GM18502 (cell line): Measurements from ENCODE around the gene TMEM117.

Experiments used
- ATAC-seq: cut with Tn5 transposase; IDR thresholded peaks from one replicate; pipeline ENCODE4 v1.9.1; 2021; ENCODE audit warnings: mild to moderate bottlenecking; ENCODE audit not compliant: unreplicated experiment, poor library complexity

Gene TMEM117

GRCh38 chr12:44059476-44059875 is 223.6 kb downstream of the TMEM117 start:
- ATAC-seq = no peak

GRCh38 chr12:44063671-44064070 is 227.8 kb downstream of the TMEM117 start:
- ATAC-seq = no peak

- no peak for ATAC-seq
Measured at GRCh38 chr12:44076871-44077270, 241.0 kb downstream of the TMEM117 start.

GRCh38 chr12:44077294-44077693 is 241.4 kb downstream of the TMEM117 start:
- ATAC-seq = no peak

- ATAC-seq = no peak
Measured at GRCh38 chr12:44078273-44078672, 242.4 kb downstream of the TMEM117 start.

GRCh38 chr12:44088647-44089046 is 252.8 kb downstream of the TMEM117 start:
- no peak for ATAC-seq

- ATAC-seq = no peak
Measured at GRCh38 chr12:44091948-44092606, 256.2 kb downstream of the TMEM117 start.

- ATAC-seq = no peak
Measured at GRCh38 chr12:44098786-44099185, 262.9 kb downstream of the TMEM117 start.

GRCh38 chr12:44099486-44099885 is 263.6 kb downstream of the TMEM117 start:
- ATAC-seq = no peak

GRCh38 chr12:44100264-44100663 is 264.4 kb downstream of the TMEM117 start:
- no peak for ATAC-seq

GRCh38 chr12:44101475-44101874 is 265.6 kb downstream of the TMEM117 start:
- ATAC-seq = no peak

- no peak for ATAC-seq
Measured at GRCh38 chr12:44114906-44115305, 279.0 kb downstream of the TMEM117 start.

GRCh38 chr12:44117337-44117736 is 281.5 kb downstream of the TMEM117 start:
- ATAC-seq = no peak

- ATAC-seq = no peak
Measured at GRCh38 chr12:44118946-44119345, 283.1 kb downstream of the TMEM117 start.

GRCh38 chr12:44126806-44127205 is 290.9 kb downstream of the TMEM117 start:
- no peak for ATAC-seq

GRCh38 chr12:44127966-44128710 is 292.3 kb downstream of the TMEM117 start:
- no peak for ATAC-seq

GRCh38 chr12:44143175-44143574 is 307.3 kb downstream of the TMEM117 start:
- no peak for ATAC-seq

- no peak for ATAC-seq
Measured at GRCh38 chr12:44148936-44149335, 313.1 kb downstream of the TMEM117 start.

GRCh38 chr12:44154128-44154527 is 318.2 kb downstream of the TMEM117 start:
- ATAC-seq = no peak

- no peak for ATAC-seq
Measured at GRCh38 chr12:44155358-44155757, 319.5 kb downstream of the TMEM117 start.

- peak; percentile 92 for ATAC-seq
Measured at GRCh38 chr12:44157359-44157758, 321.5 kb downstream of the TMEM117 start.

- ATAC-seq = no peak
Measured at GRCh38 chr12:44158746-44159145, 322.9 kb downstream of the TMEM117 start.
